ENCODE results near the gene DPH2. TPM values are rescaled to one million over a fixed set of nuclear protein-coding genes. Genes with fewer than 3 reads are reported as not detected.

DPH2 gene
- total RNA-seq, 1 experiment from 2014 or later = 57.5 TPM

DNA sequence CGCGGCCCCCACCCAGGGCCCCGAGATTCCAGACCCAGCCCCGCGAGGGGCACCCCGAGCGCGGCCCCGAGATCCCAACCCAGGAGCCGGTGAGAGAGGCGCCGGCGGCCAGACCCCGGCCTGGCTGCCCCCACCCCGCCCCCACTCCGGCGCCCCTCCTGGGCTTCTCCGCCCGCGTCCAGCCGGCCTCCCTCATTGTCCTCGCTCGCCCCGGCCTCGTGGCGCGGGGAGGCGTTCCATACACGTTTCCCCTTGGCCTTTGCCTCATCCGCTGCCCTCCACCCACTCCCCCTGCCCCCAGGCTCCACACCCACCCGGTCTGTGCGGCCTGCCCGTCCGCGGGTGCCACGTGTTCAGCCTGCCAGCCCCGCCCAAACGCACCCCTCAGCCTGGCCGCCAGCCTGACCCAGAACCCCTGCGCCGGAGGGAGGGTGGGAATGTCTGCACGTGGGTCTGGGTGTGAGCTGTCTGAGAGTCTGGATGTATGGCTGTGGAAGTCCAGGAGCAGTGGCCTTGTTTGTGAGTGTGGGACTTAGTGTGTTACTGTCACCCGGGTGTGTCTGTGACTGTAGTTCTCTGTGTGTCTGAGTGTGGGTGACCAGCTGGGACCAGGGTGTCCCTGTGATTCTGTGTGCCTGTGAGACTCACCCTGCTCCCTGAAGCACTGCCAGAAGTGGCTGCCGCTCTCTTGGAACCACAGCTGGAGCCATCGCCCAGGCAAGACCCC lies 9.9 kb downstream of the DPH2 start:
- Mint-ChIP-seq H3K4me1 (peaks cover 31% of the 10 kb centered on the region), H3K27me3 (ENCODE audit: low read depth) (no peaks in the 10 kb centered on the region; the same call in 1 of the 2 replicates), H3K4me3 (peak overlapping the region; percentile 84), H3K27ac (peak overlapping the region; percentile 22; the same call in 1 of the 2 replicates), H3K9me3 (no peaks in the 10 kb centered on the region), H3K36me3 (peaks cover 25% of the 10 kb centered on the region)
- TF ChIP-seq, protein P1, sequence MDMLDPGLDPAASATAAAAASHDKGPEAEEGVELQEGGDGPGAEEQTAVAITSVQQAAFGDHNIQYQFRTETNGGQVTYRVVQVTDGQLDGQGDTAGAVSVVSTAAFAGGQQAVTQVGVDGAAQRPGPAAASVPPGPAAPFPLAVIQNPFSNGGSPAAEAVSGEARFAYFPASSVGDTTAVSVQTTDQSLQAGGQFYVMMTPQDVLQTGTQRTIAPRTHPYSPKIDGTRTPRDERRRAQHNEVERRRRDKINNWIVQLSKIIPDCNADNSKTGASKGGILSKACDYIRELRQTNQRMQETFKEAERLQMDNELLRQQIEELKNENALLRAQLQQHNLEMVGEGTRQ (CRISPR knock-in tag; IDR thresholded peaks at IDR 0.05) = peak; percentile 79
- TF ChIP-seq HMGA2 (CRISPR knock-in tag; IDR thresholded peaks at IDR 0.05) (no peak), RORB (CRISPR knock-in tag; IDR thresholded peaks at IDR 0.05) (no peak), ZNF423 (CRISPR knock-in tag; IDR thresholded peaks at IDR 0.05) (no peak), USF1 (CRISPR knock-in tag; IDR thresholded peaks at IDR 0.05) (peak; percentile 80), ZNF219 (CRISPR knock-in tag; IDR thresholded peaks at IDR 0.05; ENCODE audit: borderline replicate concordance) (no peak), FOXP1 (CRISPR knock-in tag; IDR thresholded peaks at IDR 0.05; ENCODE audit: borderline replicate concordance) (peak; percentile 44; the same call in 1 of the 2 replicates), SMAD3 (CRISPR knock-in tag; IDR thresholded peaks at IDR 0.05; ENCODE audit: borderline replicate concordance) (peak; percentile 59; the same call in 1 of the 2 replicates), NR2C2 (CRISPR knock-in tag; IDR thresholded peaks at IDR 0.05) (peak; percentile 46), GABPB1 (CRISPR knock-in tag; IDR thresholded peaks at IDR 0.05) (0 out of 2 replicates have a peak, but pooled peaks have one; percentile 14), FOXK1 (CRISPR knock-in tag; IDR thresholded peaks at IDR 0.05) (peak; percentile 34; the same call in 1 of the 2 replicates), ZNF416 (CRISPR knock-in tag; IDR thresholded peaks at IDR 0.05) (no peak), SP1 (CRISPR knock-in tag; conservative IDR thresholded peaks at IDR 0.05) (no peak), CREB1 (CRISPR knock-in tag; IDR thresholded peaks at IDR 0.05) (no peak), TEAD1 (CRISPR knock-in tag; IDR thresholded peaks at IDR 0.05) (0 out of 2 replicates have a peak, but pooled peaks have one; percentile 2), ETV6 (CRISPR knock-in tag; IDR thresholded peaks at IDR 0.05) (no peak), ZNF317 (CRISPR knock-in tag; IDR thresholded peaks at IDR 0.05; ENCODE audit: borderline replicate concordance, low read depth) (no peak)
- TF ChIP-seq, protein P2, sequence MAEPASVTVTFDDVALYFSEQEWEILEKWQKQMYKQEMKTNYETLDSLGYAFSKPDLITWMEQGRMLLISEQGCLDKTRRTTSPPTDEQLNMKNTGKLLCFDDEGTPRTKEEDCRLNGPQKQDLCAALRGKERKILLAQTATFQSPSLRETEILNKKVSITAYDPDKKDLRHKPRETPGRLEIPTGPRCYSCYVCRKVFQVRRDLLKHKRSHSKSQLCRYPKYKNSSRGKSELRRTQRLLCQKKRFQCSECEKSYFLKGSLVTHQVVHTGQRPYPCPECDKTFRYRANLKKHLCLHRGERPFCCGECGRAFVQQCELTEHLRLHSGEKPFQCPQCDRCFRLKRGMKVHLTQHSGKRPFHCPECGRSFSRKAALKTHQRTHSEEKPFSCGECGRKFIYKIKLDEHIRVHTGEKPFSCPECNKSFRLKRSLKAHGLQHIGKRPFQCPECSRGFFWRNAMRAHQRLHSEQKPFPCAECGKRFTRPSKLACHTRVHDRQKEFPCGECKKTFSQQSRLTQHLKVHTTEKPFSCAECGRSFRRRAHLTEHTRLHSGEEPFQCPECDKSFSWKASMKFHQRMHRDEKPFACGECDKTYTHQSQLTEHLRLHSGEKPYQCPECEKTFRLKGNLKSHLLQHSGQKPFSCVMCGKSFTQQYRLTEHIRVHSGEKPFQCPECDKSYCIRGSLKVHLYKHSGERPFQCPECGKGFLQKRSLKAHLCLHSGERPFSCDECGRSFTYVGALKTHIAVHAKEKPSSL (CRISPR knock-in tag; conservative IDR thresholded peaks at IDR 0.05) = no peak
- TF ChIP-seq, protein P3, sequence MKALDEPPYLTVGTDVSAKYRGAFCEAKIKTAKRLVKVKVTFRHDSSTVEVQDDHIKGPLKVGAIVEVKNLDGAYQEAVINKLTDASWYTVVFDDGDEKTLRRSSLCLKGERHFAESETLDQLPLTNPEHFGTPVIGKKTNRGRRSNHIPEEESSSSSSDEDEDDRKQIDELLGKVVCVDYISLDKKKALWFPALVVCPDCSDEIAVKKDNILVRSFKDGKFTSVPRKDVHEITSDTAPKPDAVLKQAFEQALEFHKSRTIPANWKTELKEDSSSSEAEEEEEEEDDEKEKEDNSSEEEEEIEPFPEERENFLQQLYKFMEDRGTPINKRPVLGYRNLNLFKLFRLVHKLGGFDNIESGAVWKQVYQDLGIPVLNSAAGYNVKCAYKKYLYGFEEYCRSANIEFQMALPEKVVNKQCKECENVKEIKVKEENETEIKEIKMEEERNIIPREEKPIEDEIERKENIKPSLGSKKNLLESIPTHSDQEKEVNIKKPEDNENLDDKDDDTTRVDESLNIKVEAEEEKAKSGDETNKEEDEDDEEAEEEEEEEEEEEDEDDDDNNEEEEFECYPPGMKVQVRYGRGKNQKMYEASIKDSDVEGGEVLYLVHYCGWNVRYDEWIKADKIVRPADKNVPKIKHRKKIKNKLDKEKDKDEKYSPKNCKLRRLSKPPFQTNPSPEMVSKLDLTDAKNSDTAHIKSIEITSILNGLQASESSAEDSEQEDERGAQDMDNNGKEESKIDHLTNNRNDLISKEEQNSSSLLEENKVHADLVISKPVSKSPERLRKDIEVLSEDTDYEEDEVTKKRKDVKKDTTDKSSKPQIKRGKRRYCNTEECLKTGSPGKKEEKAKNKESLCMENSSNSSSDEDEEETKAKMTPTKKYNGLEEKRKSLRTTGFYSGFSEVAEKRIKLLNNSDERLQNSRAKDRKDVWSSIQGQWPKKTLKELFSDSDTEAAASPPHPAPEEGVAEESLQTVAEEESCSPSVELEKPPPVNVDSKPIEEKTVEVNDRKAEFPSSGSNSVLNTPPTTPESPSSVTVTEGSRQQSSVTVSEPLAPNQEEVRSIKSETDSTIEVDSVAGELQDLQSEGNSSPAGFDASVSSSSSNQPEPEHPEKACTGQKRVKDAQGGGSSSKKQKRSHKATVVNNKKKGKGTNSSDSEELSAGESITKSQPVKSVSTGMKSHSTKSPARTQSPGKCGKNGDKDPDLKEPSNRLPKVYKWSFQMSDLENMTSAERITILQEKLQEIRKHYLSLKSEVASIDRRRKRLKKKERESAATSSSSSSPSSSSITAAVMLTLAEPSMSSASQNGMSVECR (CRISPR knock-in tag; IDR thresholded peaks at IDR 0.05; ENCODE audit: borderline replicate concordance) = 0 out of 2 replicates have a peak, but pooled peaks have one; percentile 23
- TF ChIP-seq, protein P4, sequence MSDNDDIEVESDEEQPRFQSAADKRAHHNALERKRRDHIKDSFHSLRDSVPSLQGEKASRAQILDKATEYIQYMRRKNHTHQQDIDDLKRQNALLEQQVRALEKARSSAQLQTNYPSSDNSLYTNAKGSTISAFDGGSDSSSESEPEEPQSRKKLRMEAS (CRISPR knock-in tag; IDR thresholded peaks at IDR 0.05) = peak; percentile 82
- DNase-seq (ENCODE audit: low spot score) (peak; percentile 49), ATAC-seq (no peak)
- CTCF ChIA-PET = interaction anchor here (1.1 kb wide), 1 partner anchor 13 kb away, joined by 4 read pairs; no protein-coding TSS in a partner anchor
- POLR2A ChIA-PET = interaction anchor here (0.6 kb wide), 1 partner anchor 9 kb away, joined by 3 read pairs; no protein-coding TSS in a partner anchor

Measured in WTC11 (cell line).